NB4 (cell line): ENCODE measurements around the gene ADGRF3.

Source experiments
- POLR2A ChIP-seq: IDR thresholded peaks from 2 replicates; pipeline ENCODE4 v1.6.1; 2011; ENCODE audit warnings: mild to moderate bottlenecking; ENCODE audit not compliant: insufficient read length; ENCODE audit errors: extremely low read depth
- TF ChIP-seq, protein P1 (sequence below): IDR thresholded peaks from one replicate; pipeline ENCODE4 v1.5.1; 2012; ENCODE audit warnings: low read depth, low read length
- TF ChIP-seq, protein P2 (sequence below): IDR thresholded peaks from 2 replicates; pipeline ENCODE4 v1.6.1; 2011; ENCODE audit warnings: low read depth, low read length

DNA sequence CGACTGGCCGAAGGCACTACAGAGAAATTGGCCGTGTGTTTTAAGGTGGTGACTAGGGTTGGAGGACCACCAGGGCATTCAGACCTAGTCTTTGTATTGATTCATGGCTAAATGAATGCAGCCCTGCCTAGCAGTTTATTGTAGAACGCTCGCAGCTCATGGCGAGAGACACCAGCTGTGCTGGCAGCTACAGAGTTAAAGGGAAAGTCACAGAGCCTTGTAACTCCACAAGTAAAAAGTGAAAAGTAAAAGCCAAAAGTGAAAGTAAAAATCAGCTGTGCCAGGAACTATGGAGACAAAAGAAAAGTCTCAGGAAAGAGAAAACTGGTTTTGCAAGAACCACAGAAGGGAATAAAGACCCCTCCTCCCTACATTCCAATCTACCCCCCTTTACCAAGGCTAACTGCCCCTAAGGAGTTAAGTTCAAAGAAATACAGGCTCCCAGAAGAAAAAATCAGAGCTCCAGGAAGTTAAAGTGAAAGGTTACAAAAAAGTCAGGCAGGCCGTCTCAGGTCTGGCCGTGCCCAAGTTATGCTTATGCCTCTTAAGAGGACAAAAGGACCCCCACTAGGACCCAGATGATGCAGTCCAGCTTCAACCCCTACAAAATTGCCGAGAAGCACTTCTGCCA lies 47.0 kb downstream of the ADGRF3 start:
- TF ChIP-seq, protein P1, sequence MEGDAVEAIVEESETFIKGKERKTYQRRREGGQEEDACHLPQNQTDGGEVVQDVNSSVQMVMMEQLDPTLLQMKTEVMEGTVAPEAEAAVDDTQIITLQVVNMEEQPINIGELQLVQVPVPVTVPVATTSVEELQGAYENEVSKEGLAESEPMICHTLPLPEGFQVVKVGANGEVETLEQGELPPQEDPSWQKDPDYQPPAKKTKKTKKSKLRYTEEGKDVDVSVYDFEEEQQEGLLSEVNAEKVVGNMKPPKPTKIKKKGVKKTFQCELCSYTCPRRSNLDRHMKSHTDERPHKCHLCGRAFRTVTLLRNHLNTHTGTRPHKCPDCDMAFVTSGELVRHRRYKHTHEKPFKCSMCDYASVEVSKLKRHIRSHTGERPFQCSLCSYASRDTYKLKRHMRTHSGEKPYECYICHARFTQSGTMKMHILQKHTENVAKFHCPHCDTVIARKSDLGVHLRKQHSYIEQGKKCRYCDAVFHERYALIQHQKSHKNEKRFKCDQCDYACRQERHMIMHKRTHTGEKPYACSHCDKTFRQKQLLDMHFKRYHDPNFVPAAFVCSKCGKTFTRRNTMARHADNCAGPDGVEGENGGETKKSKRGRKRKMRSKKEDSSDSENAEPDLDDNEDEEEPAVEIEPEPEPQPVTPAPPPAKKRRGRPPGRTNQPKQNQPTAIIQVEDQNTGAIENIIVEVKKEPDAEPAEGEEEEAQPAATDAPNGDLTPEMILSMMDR, result no peak
- no peak for TF ChIP-seq POLR2A
- TF ChIP-seq, protein P2, sequence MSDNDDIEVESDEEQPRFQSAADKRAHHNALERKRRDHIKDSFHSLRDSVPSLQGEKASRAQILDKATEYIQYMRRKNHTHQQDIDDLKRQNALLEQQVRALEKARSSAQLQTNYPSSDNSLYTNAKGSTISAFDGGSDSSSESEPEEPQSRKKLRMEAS, result no peak
